Measurements from ENCODE around the gene C15orf39.

DNA sequence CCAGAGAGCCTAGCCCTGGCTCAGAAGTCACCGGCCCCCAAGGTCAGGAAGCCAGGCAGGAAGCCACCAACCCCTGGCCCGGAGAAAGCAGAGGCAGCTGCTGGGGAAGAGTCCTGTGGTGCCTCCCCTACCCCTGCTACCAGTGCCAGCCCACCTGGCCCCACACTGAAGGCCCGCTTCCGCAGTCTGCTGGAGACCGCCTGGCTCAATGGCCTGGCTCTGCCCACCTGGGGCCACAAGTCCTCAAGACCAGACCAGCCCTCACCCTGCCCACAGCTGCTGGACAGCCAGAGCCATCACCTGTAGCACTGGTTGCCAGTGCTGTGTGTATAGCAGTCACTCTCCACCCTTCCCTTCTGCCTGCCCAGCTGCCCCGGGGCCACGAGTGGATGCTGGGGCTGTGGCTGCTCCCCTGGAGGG lies 9.1 kb downstream of the C15orf39 start:
- TF ChIP-seq, protein P1, sequence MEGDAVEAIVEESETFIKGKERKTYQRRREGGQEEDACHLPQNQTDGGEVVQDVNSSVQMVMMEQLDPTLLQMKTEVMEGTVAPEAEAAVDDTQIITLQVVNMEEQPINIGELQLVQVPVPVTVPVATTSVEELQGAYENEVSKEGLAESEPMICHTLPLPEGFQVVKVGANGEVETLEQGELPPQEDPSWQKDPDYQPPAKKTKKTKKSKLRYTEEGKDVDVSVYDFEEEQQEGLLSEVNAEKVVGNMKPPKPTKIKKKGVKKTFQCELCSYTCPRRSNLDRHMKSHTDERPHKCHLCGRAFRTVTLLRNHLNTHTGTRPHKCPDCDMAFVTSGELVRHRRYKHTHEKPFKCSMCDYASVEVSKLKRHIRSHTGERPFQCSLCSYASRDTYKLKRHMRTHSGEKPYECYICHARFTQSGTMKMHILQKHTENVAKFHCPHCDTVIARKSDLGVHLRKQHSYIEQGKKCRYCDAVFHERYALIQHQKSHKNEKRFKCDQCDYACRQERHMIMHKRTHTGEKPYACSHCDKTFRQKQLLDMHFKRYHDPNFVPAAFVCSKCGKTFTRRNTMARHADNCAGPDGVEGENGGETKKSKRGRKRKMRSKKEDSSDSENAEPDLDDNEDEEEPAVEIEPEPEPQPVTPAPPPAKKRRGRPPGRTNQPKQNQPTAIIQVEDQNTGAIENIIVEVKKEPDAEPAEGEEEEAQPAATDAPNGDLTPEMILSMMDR (IDR thresholded peaks at IDR 0.05), result no peak
- no peak for TF ChIP-seq POLR2A (IDR thresholded peaks at IDR 0.05)
